ENCODE measurements around the gene KLHDC7A.

DNA sequence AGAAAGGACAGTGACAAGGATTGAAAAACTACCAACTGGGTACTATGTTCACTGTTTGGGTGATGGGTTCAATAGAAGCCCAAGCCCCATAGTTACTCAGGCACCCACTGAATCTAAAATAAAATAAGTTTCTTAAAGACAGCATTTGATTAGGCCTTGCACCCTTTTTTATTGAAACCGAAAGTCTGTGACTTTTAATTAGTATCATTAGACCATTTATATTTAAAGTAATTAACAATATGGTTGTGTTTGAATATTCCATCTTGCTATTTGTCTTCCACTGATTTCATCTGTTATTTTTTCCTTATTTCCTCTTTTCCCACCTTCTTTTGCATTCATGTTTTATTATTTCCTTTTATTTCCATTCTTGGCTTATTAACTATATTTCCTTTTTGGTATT, 27.4 kb downstream of the KLHDC7A start:
- TF ChIP-seq, protein P1, sequence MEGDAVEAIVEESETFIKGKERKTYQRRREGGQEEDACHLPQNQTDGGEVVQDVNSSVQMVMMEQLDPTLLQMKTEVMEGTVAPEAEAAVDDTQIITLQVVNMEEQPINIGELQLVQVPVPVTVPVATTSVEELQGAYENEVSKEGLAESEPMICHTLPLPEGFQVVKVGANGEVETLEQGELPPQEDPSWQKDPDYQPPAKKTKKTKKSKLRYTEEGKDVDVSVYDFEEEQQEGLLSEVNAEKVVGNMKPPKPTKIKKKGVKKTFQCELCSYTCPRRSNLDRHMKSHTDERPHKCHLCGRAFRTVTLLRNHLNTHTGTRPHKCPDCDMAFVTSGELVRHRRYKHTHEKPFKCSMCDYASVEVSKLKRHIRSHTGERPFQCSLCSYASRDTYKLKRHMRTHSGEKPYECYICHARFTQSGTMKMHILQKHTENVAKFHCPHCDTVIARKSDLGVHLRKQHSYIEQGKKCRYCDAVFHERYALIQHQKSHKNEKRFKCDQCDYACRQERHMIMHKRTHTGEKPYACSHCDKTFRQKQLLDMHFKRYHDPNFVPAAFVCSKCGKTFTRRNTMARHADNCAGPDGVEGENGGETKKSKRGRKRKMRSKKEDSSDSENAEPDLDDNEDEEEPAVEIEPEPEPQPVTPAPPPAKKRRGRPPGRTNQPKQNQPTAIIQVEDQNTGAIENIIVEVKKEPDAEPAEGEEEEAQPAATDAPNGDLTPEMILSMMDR (conservative IDR thresholded peaks at IDR 0.05; ENCODE audit: low read length), result no peak
- TF ChIP-seq EZH2phosphoT487 (IDR thresholded peaks at IDR 0.05; ENCODE audit: borderline replicate concordance), result no peak

Measured in Loucy (cell line).